ENCODE data around the gene BTBD9.

GRCh38 chr6:38179794-38180430, 459.8 kb downstream of the BTBD9 start:
- TF ChIP-seq, protein P1, sequence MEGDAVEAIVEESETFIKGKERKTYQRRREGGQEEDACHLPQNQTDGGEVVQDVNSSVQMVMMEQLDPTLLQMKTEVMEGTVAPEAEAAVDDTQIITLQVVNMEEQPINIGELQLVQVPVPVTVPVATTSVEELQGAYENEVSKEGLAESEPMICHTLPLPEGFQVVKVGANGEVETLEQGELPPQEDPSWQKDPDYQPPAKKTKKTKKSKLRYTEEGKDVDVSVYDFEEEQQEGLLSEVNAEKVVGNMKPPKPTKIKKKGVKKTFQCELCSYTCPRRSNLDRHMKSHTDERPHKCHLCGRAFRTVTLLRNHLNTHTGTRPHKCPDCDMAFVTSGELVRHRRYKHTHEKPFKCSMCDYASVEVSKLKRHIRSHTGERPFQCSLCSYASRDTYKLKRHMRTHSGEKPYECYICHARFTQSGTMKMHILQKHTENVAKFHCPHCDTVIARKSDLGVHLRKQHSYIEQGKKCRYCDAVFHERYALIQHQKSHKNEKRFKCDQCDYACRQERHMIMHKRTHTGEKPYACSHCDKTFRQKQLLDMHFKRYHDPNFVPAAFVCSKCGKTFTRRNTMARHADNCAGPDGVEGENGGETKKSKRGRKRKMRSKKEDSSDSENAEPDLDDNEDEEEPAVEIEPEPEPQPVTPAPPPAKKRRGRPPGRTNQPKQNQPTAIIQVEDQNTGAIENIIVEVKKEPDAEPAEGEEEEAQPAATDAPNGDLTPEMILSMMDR (conservative IDR thresholded peaks at IDR 0.05; ENCODE audit: low read depth, low read length) = no peak
- TF ChIP-seq EZH2phosphoT487 (IDR thresholded peaks at IDR 0.05; ENCODE audit: borderline replicate concordance, low read length) = no peak
- no peak for TF ChIP-seq EZH2 (IDR thresholded peaks at IDR 0.05; ENCODE audit: low read length, unreplicated experiment)

All from PC-3 (cell line).